MM.1S (cell line): Measurements from ENCODE around the gene GABRB2.

Experiments
- DNase-seq: peaks from one replicate; pipeline ENCODE4 v3.0.0-alpha.2; 2015
- H2AFZ ChIP-seq: fragments of 300-600 bp; sonication (generic); 2 replicates; pipeline ENCODE4 v1.6.0; 2016; ENCODE audit warnings: antibody characterized with exemption, low read length
- H3F3A ChIP-seq: fragments of 300-600 bp; sonication (generic); 2 replicates; pipeline ENCODE4 v1.6.1; 2016; ENCODE audit warnings: mild to moderate bottlenecking, antibody characterized with exemption, low read length, moderate library complexity, mixed read lengths; ENCODE audit not compliant: insufficient read depth
- H3K27ac ChIP-seq: fragments of 300-600 bp; sonication (generic); 2 replicates; pipeline ENCODE4 v1.5.1; 2016; ENCODE audit warnings: mild to moderate bottlenecking, low read length
- H3K27me3 ChIP-seq: fragments of 300-600 bp; sonication (generic); replicated peaks from 2 replicates; pipeline ENCODE4 v1.6.0; 2016; ENCODE audit warnings: low read length; ENCODE audit not compliant: insufficient read depth
- H3K36me3 ChIP-seq: fragments of 300-600 bp; sonication (generic); replicated peaks from 2 replicates; pipeline ENCODE4 v1.6.1; 2016; ENCODE audit warnings: mild to moderate bottlenecking, low read length, mixed read lengths; ENCODE audit not compliant: insufficient read depth
- H3K4me1 ChIP-seq: fragments of 300-600 bp; sonication (generic); 2 replicates; pipeline ENCODE4 v1.6.1; 2016; ENCODE audit warnings: low read length, mixed read lengths
- H3K4me2 ChIP-seq: fragments of 300-600 bp; sonication (generic); 2 replicates; pipeline ENCODE4 v1.6.0; 2016; ENCODE audit warnings: low read depth, low read length
- H3K4me3 ChIP-seq: fragments of 300-600 bp; sonication (generic); 2 replicates; pipeline ENCODE4 v1.5.1; 2016; ENCODE audit warnings: low read length, mixed read lengths
- H3K79me2 ChIP-seq: fragments of 300-600 bp; sonication (generic); 2 replicates; pipeline ENCODE4 v1.6.1; 2016; ENCODE audit warnings: mixed run types, low read length, mixed read lengths
- H3K9ac ChIP-seq: fragments of 300-600 bp; sonication (generic); 2 replicates; pipeline ENCODE4 v1.6.1; 2016; ENCODE audit warnings: low read length, mixed read lengths
- H3K9me2 ChIP-seq: fragments of 300-600 bp; sonication (generic); replicated peaks from 2 replicates; pipeline ENCODE4 v1.6.1; 2016; ENCODE audit warnings: mild to moderate bottlenecking, low read length, mixed read lengths; ENCODE audit not compliant: insufficient read depth
- H3K9me3 ChIP-seq: fragments of 300-600 bp; sonication (generic); replicated peaks from 2 replicates; pipeline ENCODE4 v1.6.1; 2016; ENCODE audit warnings: mild to moderate bottlenecking, low read length, mixed read lengths; ENCODE audit not compliant: insufficient read depth
- H4K20me1 ChIP-seq: fragments of 300-600 bp; sonication (generic); 2 replicates; pipeline ENCODE4 v1.6.1; 2016; ENCODE audit warnings: mild to moderate bottlenecking, low read length, moderate library complexity, mixed read lengths; ENCODE audit not compliant: insufficient read depth
- CTCF ChIP-seq: fragments of 300-600 bp; sonication (generic); IDR thresholded peaks from 2 replicates; pipeline ENCODE4 v1.5.1; 2016; ENCODE audit warnings: antibody characterized with exemption, low read length, mixed read lengths
- EZH2 ChIP-seq: fragments of 300-600 bp; sonication (generic); optimal IDR thresholded peaks from 2 replicates; pipeline ENCODE3; 2017; ENCODE audit warnings: low read depth, mild to moderate bottlenecking, antibody characterized with exemption, low read length, mixed read lengths
- EZH2phosphoT487 ChIP-seq: fragments of 300-600 bp; sonication (generic); IDR thresholded peaks from 2 replicates; pipeline ENCODE4 v1.6.1; 2018; ENCODE audit warnings: antibody characterized with exemption, low read length

GABRB2 gene

GRCh38 chr5:161431963-161432362, 114.6 kb downstream of the GABRB2 start:
- Histone ChIP-seq H3K9ac (no peak overlapping the region), H3K27me3 (no peaks in the 10 kb centered on the region), H3K4me2 (no peak overlapping the region), H3K36me3 (no peaks in the 10 kb centered on the region), H3K79me2 (no peaks in the 10 kb centered on the region), H3K4me3 (no peak overlapping the region), H4K20me1 (no peaks in the 10 kb centered on the region), H3K9me2 (no peaks in the 10 kb centered on the region), H3F3A (no peaks in the 10 kb centered on the region), H3K9me3 (no peaks in the 10 kb centered on the region), H3K4me1 (no peaks in the 10 kb centered on the region), H2AFZ (no peak overlapping the region), H3K27ac (no peak overlapping the region)
- no peak for DNase-seq
- TF ChIP-seq CTCF (no peak), EZH2phosphoT487 (no peak), EZH2 (no peak)

- Histone ChIP-seq H4K20me1 (no peaks in the 10 kb centered on the region), H3F3A (no peaks in the 10 kb centered on the region), H3K36me3 (no peaks in the 10 kb centered on the region), H3K27me3 (no peaks in the 10 kb centered on the region), H3K9me2 (no peaks in the 10 kb centered on the region), H3K4me3 (no peak overlapping the region), H3K4me1 (no peaks in the 10 kb centered on the region), H3K9me3 (no peaks in the 10 kb centered on the region), H3K9ac (no peak overlapping the region), H3K4me2 (no peak overlapping the region), H3K27ac (no peak overlapping the region), H2AFZ (no peak overlapping the region), H3K79me2 (no peaks in the 10 kb centered on the region)
- no peak for DNase-seq
- TF ChIP-seq EZH2 (no peak), CTCF (no peak), EZH2phosphoT487 (no peak)
Measured at GRCh38 chr5:161421067-161421466, 125.5 kb downstream of the GABRB2 start.

- no peak overlapping the region for H3K4me2 ChIP-seq
- no peak overlapping the region for H2AFZ ChIP-seq
- no peaks in the 10 kb centered on the region for H3F3A ChIP-seq
- H4K20me1 ChIP-seq, result no peaks in the 10 kb centered on the region
- no peaks in the 10 kb centered on the region for H3K4me1 ChIP-seq
- H3K27me3 ChIP-seq, result no peaks in the 10 kb centered on the region
- DNase-seq, result no peak
- H3K27ac ChIP-seq, result no peak overlapping the region
- no peaks in the 10 kb centered on the region for H3K36me3 ChIP-seq
- no peaks in the 10 kb centered on the region for H3K79me2 ChIP-seq
- no peaks in the 10 kb centered on the region for H3K9me2 ChIP-seq
- TF ChIP-seq CTCF, result no peak
- TF ChIP-seq EZH2phosphoT487, result no peak
- TF ChIP-seq EZH2, result no peak
- no peaks in the 10 kb centered on the region for H3K9me3 ChIP-seq
- no peak overlapping the region for H3K9ac ChIP-seq
- H3K4me3 ChIP-seq, result no peak overlapping the region
Measured at GRCh38 chr5:161420521-161420920, 126.0 kb downstream of the GABRB2 start.
